IMR-90 (cell line): ENCODE results near the gene NARS2. TPM values are rescaled to one million over a fixed set of nuclear protein-coding genes. Genes with fewer than 3 reads are reported as not detected.

Experiments
- ATAC-seq: fragments of 200-7000 bp; cut with Tn5 transposase; 2 replicates; pipeline ENCODE4 v1.9.1; 2020; ENCODE audit warnings: low read depth, mild to moderate bottlenecking, moderate library complexity
- BruUV-seq: library from RNA; stranded (reverse); fragments of 400-500 nt; replicated peaks from 2 replicates; lab custom pipeline; 2021; lab: Mats Ljungman, UMichigan
- CTCF ChIA-PET: fragments of 300-600 bp; formaldehyde crosslinking; extraction: SDS; loops from one replicate; lab custom pipeline; 2021; ENCODE audit warnings: antibody characterized with exemption; lab: Yijun Ruan, JAX
- POLR2A ChIA-PET: fragments of 300-600 bp; sonication (Branson Sonifier 250); formaldehyde crosslinking; loops from one replicate; lab custom pipeline; 2022; ENCODE audit warnings: antibody characterized with exemption; ENCODE audit not compliant: unreplicated experiment; lab: Charles Lee
- DNase-seq: peaks from one replicate; pipeline ENCODE4 v3.0.0; 2013
- H2AFZ ChIP-seq: replicated peaks from 2 replicates; pipeline ENCODE3; 2013; ENCODE audit warnings: low read length, mild to moderate bottlenecking; ENCODE audit not compliant: poor library complexity
- H2AK5ac ChIP-seq: 2 replicates; pipeline ENCODE4 v1.6.1; 2013; ENCODE audit warnings: low read depth, low read length, inconsistent platforms
- H2AK9ac ChIP-seq: replicated peaks from 2 replicates; pipeline ENCODE3; 2013; ENCODE audit warnings: mild to moderate bottlenecking, low read depth, low read length, moderate library complexity; ENCODE audit not compliant: poor library complexity
- H2BK120ac ChIP-seq: 2 replicates; pipeline ENCODE4 v1.6.1; 2013; ENCODE audit warnings: low read depth, low read length, inconsistent platforms
- H2BK15ac ChIP-seq: 3 replicates; pipeline ENCODE4 v1.6.1; 2013; ENCODE audit warnings: low read depth, low read length, inconsistent platforms
- H2BK20ac ChIP-seq: 2 replicates; pipeline ENCODE4 v1.6.1; 2013; ENCODE audit warnings: low read depth, mild to moderate bottlenecking, inconsistent platforms, low read length, moderate library complexity
- H2BK5ac ChIP-seq: 2 replicates; pipeline ENCODE4 v1.6.1; 2013; ENCODE audit warnings: mild to moderate bottlenecking, low read depth, low read length, inconsistent platforms; ENCODE audit not compliant: poor library complexity, severe bottlenecking
- H3K14ac ChIP-seq: replicated peaks from 2 replicates; pipeline ENCODE4 v1.6.1; 2013; ENCODE audit warnings: low read depth, low read length, inconsistent platforms
- H3K18ac ChIP-seq: 2 replicates; pipeline ENCODE4 v1.6.1; 2013; ENCODE audit warnings: low read depth, low read length, control low read depth
- H3K23ac ChIP-seq: 2 replicates; pipeline ENCODE4 v1.6.1; 2013; ENCODE audit warnings: low read depth, low read length, inconsistent platforms
- H3K27ac ChIP-seq: 2 replicates; pipeline ENCODE4 v1.5.1; 2013; ENCODE audit warnings: mild to moderate bottlenecking, control low read depth, low read length; ENCODE audit not compliant: insufficient read depth
- H3K27me3 ChIP-seq: 2 replicates; pipeline ENCODE4 v1.6.1; 2013; ENCODE audit warnings: low read length; ENCODE audit not compliant: control insufficient read depth, insufficient read depth
- H3K36me3 ChIP-seq: 2 replicates; pipeline ENCODE4 v1.6.1; 2013; ENCODE audit warnings: low read length, mixed read lengths; ENCODE audit not compliant: control insufficient read depth, insufficient read depth
- H3K4ac ChIP-seq: 2 replicates; pipeline ENCODE4 v1.6.1; 2013; ENCODE audit warnings: low read depth, low read length, inconsistent platforms
- H3K4me1 ChIP-seq: 2 replicates; pipeline ENCODE4 v1.6.1; 2013; ENCODE audit warnings: low read length, mixed read lengths; ENCODE audit not compliant: control insufficient read depth, insufficient read depth
- H3K4me2 ChIP-seq: 2 replicates; pipeline ENCODE4 v1.6.1; 2013; ENCODE audit warnings: low read depth, mild to moderate bottlenecking, control low read depth, low read length, moderate library complexity
- H3K4me3 ChIP-seq: 2 replicates; pipeline ENCODE4 v1.5.1; 2013; ENCODE audit warnings: low read depth, mild to moderate bottlenecking, control low read depth, low read length, moderate library complexity; ENCODE audit not compliant: insufficient read depth
- H3K56ac ChIP-seq: 2 replicates; pipeline ENCODE4 v1.6.1; 2013; ENCODE audit warnings: low read length, inconsistent platforms; ENCODE audit not compliant: insufficient read depth; ENCODE audit errors: extremely low read depth
- H3K79me1 ChIP-seq, 2 experiments: 2 replicates each; pipeline ENCODE4 v1.6.1; 2013; ENCODE audit warnings: low read length in 2 of 2, inconsistent platforms in 1 of 2, low read depth in 1 of 2
- H3K9ac ChIP-seq: 2 replicates; pipeline ENCODE4 v1.6.1; 2013; ENCODE audit warnings: low read depth, low read length, control low read depth
- H3K9me1 ChIP-seq: 2 replicates; pipeline ENCODE4 v1.6.1; 2013; ENCODE audit warnings: low read length, inconsistent platforms; ENCODE audit not compliant: insufficient read depth
- H3K9me3 ChIP-seq: 2 replicates; pipeline ENCODE4 v1.6.1; 2013; ENCODE audit warnings: low read length; ENCODE audit not compliant: control insufficient read depth, insufficient read depth
- H4K20me1 ChIP-seq: 2 replicates; pipeline ENCODE4 v1.6.1; 2013; ENCODE audit warnings: low read length, inconsistent platforms; ENCODE audit not compliant: insufficient read depth
- H4K5ac ChIP-seq: 2 replicates; pipeline ENCODE4 v1.6.1; 2013; ENCODE audit warnings: mild to moderate bottlenecking, low read depth, low read length, control low read depth
- H4K8ac ChIP-seq, 2 experiments: 2 replicates each; pipeline ENCODE4 v1.6.1; 2013; ENCODE audit warnings: low read depth in 2 of 2, low read length in 2 of 2, control low read depth in 1 of 2, inconsistent platforms in 1 of 2
- H4K91ac ChIP-seq: 2 replicates; pipeline ENCODE4 v1.6.1; 2013; ENCODE audit warnings: low read depth, low read length, inconsistent platforms; ENCODE audit not compliant: insufficient read depth
- BHLHE40 ChIP-seq: fragments of 150-350 bp; IDR thresholded peaks from 2 replicates; pipeline ENCODE4 v1.6.1; 2016; ENCODE audit warnings: mild to moderate bottlenecking, low read depth, low read length
- CEBPB ChIP-seq: IDR thresholded peaks from 2 replicates; pipeline ENCODE4 v1.6.1; 2012; ENCODE audit warnings: low read depth, low read length, improper control_type of control experiment
- CHD1 ChIP-seq: IDR thresholded peaks from 2 replicates; pipeline ENCODE4 v1.6.1; 2012; ENCODE audit warnings: low read depth, low read length, improper control_type of control experiment
- CTCF ChIP-seq: conservative IDR thresholded peaks from 2 replicates; pipeline ENCODE4 v1.5.1; 2012; ENCODE audit warnings: mild to moderate bottlenecking, low read depth, low read length, improper control_type of control experiment
- FOS ChIP-seq: fragments of 150-350 bp; IDR thresholded peaks from 2 replicates; pipeline ENCODE4 v1.6.1; 2016; ENCODE audit warnings: low read depth, low read length
- MAFK ChIP-seq: IDR thresholded peaks from 2 replicates; pipeline ENCODE4 v1.6.1; 2012; ENCODE audit warnings: low read depth, low read length, improper control_type of control experiment
- MAZ ChIP-seq: IDR thresholded peaks from 2 replicates; pipeline ENCODE4 v1.6.1; 2012; ENCODE audit warnings: low read depth, mild to moderate bottlenecking, low read length, improper control_type of control experiment, moderate library complexity, borderline replicate concordance
- MXI1 ChIP-seq: IDR thresholded peaks from 2 replicates; pipeline ENCODE4 v1.6.1; 2012; ENCODE audit warnings: low read depth, mild to moderate bottlenecking, low read length, moderate library complexity, borderline replicate concordance
- NFE2L2 ChIP-seq: fragments of 150-350 bp; IDR thresholded peaks from 2 replicates; pipeline ENCODE4 v1.6.1; 2016; ENCODE audit warnings: low read depth, mild to moderate bottlenecking, low read length
- POLR2A ChIP-seq: IDR thresholded peaks from 2 replicates; pipeline ENCODE4 v1.6.1; 2012; ENCODE audit warnings: mild to moderate bottlenecking, low read depth, low read length
- RAD21 ChIP-seq: IDR thresholded peaks from 2 replicates; pipeline ENCODE4 v1.6.1; 2012; ENCODE audit warnings: low read length, improper control_type of control experiment
- RCOR1 ChIP-seq: IDR thresholded peaks from 2 replicates; pipeline ENCODE4 v1.6.1; 2012; ENCODE audit warnings: mild to moderate bottlenecking, low read length, improper control_type of control experiment; ENCODE audit not compliant: insufficient replicate concordance
- SMC3 ChIP-seq: fragments of 150-350 bp; IDR thresholded peaks from 2 replicates; pipeline ENCODE4 v1.6.1; 2016; ENCODE audit warnings: low read depth, mild to moderate bottlenecking, antibody characterized with exemption, low read length, moderate library complexity
- WGBS, 2 experiments: methylation state at CpG; one replicate each; pipeline versions ENCODE4 v1.1.5 to v1.1.7; 2013; ENCODE audit warnings: missing lambda C conversion rate in 2 of 2; ENCODE audit not compliant: insufficient read length in 1 of 2; ENCODE audit errors: extremely low coverage in 2 of 2; 5-methylcytosine and 5-hydroxymethylcytosine counted together
- dilution Hi-C: fragments of 300-500 bp; cut with HindIII; formaldehyde crosslinking; loops from one replicate; pipeline ENCODE4 v1.14.3; 2018; ENCODE audit warnings: low sequenced_read_pairs; ENCODE audit not compliant: unreplicated experiment
- in situ Hi-C: fragments of 300-500 bp; cut with MboI; formaldehyde crosslinking; loops from 3 replicates; pipeline ENCODE4 v1.14.3; 2019; ENCODE audit warnings: low sequenced_read_pairs, inconsistent platforms, mixed read lengths
- intact Hi-C: fragments of 100-400 bp; cut with micrococcal nuclease; formaldehyde crosslinking; loops from 2 replicates; pipeline ENCODE4 v1.10.0; 2022
- polyA plus RNA-seq, 3 experiments: library from polyadenylated mRNA; depleted of rRNA; stranded (reverse); fragments of >200 nt; gene quantifications; 2 replicates each; pipeline ENCODE4 v1.2.3, GENCODE V29; 2012; ENCODE audit warnings: low replicate concordance in 1 of 3
- total RNA-seq: library from RNA; depleted of rRNA; stranded (reverse); fragments of >200 nt; gene quantifications from 2 replicates; pipeline ENCODE4 v1.2.3, GENCODE V29; 2012
- TF ChIP-seq, protein P1 (sequence below): fragments of 150-350 bp; IDR thresholded peaks from 2 replicates; pipeline ENCODE4 v1.6.1; 2016; ENCODE audit warnings: low read depth, mild to moderate bottlenecking, low read length, moderate library complexity, borderline replicate concordance

NARS2 gene
- total and polyA plus RNA-seq, 2 of the 4 experiments (the other 2 are of a cell fraction): 8.0 to 15.8 TPM

GRCh38 chr11:78564490-78565467, 9.9 kb downstream of the NARS2 start:
- H2BK20ac ChIP-seq: peak overlapping the region; percentile 78; the same call in 1 of the 2 replicates
- H3K23ac ChIP-seq: no peak overlapping the region
- no peak overlapping the region for H4K5ac ChIP-seq
- peak overlapping the region; percentile 45; the same call in 1 of the 2 replicates for H3K4ac ChIP-seq
- H3K4me2 ChIP-seq: no peak overlapping the region
- H3K27ac ChIP-seq: peak overlapping the region; percentile 3; the same call in 1 of the 2 replicates
- POLR2A ChIA-PET: no interaction called here
- H2BK120ac ChIP-seq: peak overlapping the region; percentile 37; the same call in 1 of the 2 replicates
- peak overlapping the region in 1 of 2 experiments; percentile 43; a peak in 1 of 4 replicates for H4K8ac ChIP-seq
- H4K91ac ChIP-seq: no peak overlapping the region
- peaks cover 14 to 32% of the 10 kb centered on the region in 2 experiments for H3K79me1 ChIP-seq
- H2BK15ac ChIP-seq: peak overlapping the region; percentile 31; the same call in 1 of the 3 replicates
- H2AK9ac ChIP-seq: no peak overlapping the region
- H2AFZ ChIP-seq: no peak overlapping the region
- intact Hi-C loops (loop anchor here (1.0 to 10.0 kb wide), 4 partner anchors 145 to 560 kb away; no protein-coding TSS in a partner anchor), dilution Hi-C loops (no loop called here), in situ Hi-C loops (loop anchor here (5.0 to 10.0 kb wide), 3 partner anchors 152 to 412 kb away; no protein-coding TSS in a partner anchor)
- H3K36me3 ChIP-seq: peaks cover 3% of the 10 kb centered on the region
- CTCF ChIA-PET: interaction anchor here (0.5 to 2.4 kb wide), 25 partner anchors 8 to 731 kb away, joined by 3 to 22 read pairs (median 4); partner anchors contain the start of gene ALG8
- no TSS peak for BruUV-seq
- no peak overlapping the region for H3K9ac ChIP-seq
- ATAC-seq (peak; percentile 58), DNase-seq (peak; percentile 76)
- no peak overlapping the region for H3K14ac ChIP-seq
- H3K9me3 ChIP-seq: no peaks in the 10 kb centered on the region
- H3K9me1 ChIP-seq: peaks cover 6% of the 10 kb centered on the region; the same call in 1 of the 2 replicates
- no CpG with 5 or more reads among the region's 1 CpG for WGBS, 2 experiments
- H3K4me3 ChIP-seq: no peak overlapping the region
- H3K27me3 ChIP-seq: no peaks in the 10 kb centered on the region
- H3K4me1 ChIP-seq: peaks cover 13% of the 10 kb centered on the region
- H3K18ac ChIP-seq: no peak overlapping the region
- H2BK5ac ChIP-seq: no peak overlapping the region
- 0 out of 2 replicates have a peak overlapping the region, but pooled peaks have one; percentile 92 for H2AK5ac ChIP-seq
- no peak overlapping the region for H3K56ac ChIP-seq
- H4K20me1 ChIP-seq: no peaks in the 10 kb centered on the region
- no peak for TF ChIP-seq NFE2L2
- peak; percentile 80 for TF ChIP-seq RAD21
- no peak for TF ChIP-seq POLR2A
- TF ChIP-seq BHLHE40: no peak
- TF ChIP-seq FOS: no peak
- peak; percentile 73 for TF ChIP-seq SMC3
- no peak for TF ChIP-seq CHD1
- no peak for TF ChIP-seq MAFK
- no peak for TF ChIP-seq RCOR1
- no peak for TF ChIP-seq MAZ
- TF ChIP-seq CTCF: peak; percentile 80
- no peak for TF ChIP-seq MXI1
- TF ChIP-seq CEBPB: 0 out of 2 replicates have a peak, but pooled peaks have one; percentile 22
- TF ChIP-seq, protein P1, sequence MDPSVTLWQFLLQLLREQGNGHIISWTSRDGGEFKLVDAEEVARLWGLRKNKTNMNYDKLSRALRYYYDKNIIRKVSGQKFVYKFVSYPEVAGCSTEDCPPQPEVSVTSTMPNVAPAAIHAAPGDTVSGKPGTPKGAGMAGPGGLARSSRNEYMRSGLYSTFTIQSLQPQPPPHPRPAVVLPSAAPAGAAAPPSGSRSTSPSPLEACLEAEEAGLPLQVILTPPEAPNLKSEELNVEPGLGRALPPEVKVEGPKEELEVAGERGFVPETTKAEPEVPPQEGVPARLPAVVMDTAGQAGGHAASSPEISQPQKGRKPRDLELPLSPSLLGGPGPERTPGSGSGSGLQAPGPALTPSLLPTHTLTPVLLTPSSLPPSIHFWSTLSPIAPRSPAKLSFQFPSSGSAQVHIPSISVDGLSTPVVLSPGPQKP: no peak
